GM18526 (cell line): ENCODE data around the gene TRIM8.

Source experiments
- POLR2A ChIP-seq: IDR thresholded peaks from 3 replicates; pipeline ENCODE4 v1.6.1; 2011; ENCODE audit not compliant: insufficient read length; ENCODE audit errors: extremely low read depth

The TRIM8 gene

GRCh38 chr10:102649797-102650654 lies 5.7 kb downstream of the TRIM8 start:
- no peak for TF ChIP-seq POLR2A

GRCh38 chr10:102650655-102651454 lies 6.6 kb downstream of the TRIM8 start:
- no peak for TF ChIP-seq POLR2A

- TF ChIP-seq POLR2A = no peak
Measured at GRCh38 chr10:102651455-102652169, 7.3 kb downstream of the TRIM8 start.

GRCh38 chr10:102652170-102652916 lies 8.1 kb downstream of the TRIM8 start:
- TF ChIP-seq POLR2A = no peak

- no peak for TF ChIP-seq POLR2A
Measured at GRCh38 chr10:102653060-102653459, 8.8 kb downstream of the TRIM8 start.

GRCh38 chr10:102654566-102654965 lies 10.3 kb downstream of the TRIM8 start:
- no peak for TF ChIP-seq POLR2A

- TF ChIP-seq POLR2A = no peak
Measured at GRCh38 chr10:102654969-102655368, 10.7 kb downstream of the TRIM8 start.

- no peak for TF ChIP-seq POLR2A
Measured at GRCh38 chr10:102656026-102656425, 11.7 kb downstream of the TRIM8 start.

GRCh38 chr10:102656791-102657371 lies 12.6 kb downstream of the TRIM8 start:
- TF ChIP-seq POLR2A = no peak

GRCh38 chr10:102657451-102657850 lies 13.2 kb downstream of the TRIM8 start:
- no peak for TF ChIP-seq POLR2A

GRCh38 chr10:102657984-102658724 lies 13.9 kb downstream of the TRIM8 start:
- TF ChIP-seq POLR2A = no peak

GRCh38 chr10:102658802-102659201 lies 14.5 kb downstream of the TRIM8 start:
- no peak for TF ChIP-seq POLR2A

- peak; percentile 42 for TF ChIP-seq POLR2A
Measured at GRCh38 chr10:102660888-102661657, 16.8 kb downstream of the TRIM8 start.
